ENCODE data around the gene MYH9. TPM values are rescaled to one million over a fixed set of nuclear protein-coding genes. Genes with fewer than 3 reads are reported as not detected.

Gene MYH9
- total RNA-seq, 4 donors from 2014 or later: 284 to 323 (median 294) TPM

GRCh38 chr22:36406721-36407120 is 19.0 kb upstream of the MYH9 start:
- Histone ChIP-seq H3K36me3 (no peaks in the 10 kb centered on the region), H3K4me3 (no peak overlapping the region), H3K27ac (no peak overlapping the region), H3K27me3 (no peaks in the 10 kb centered on the region), H3K9me3 (no peaks in the 10 kb centered on the region), H3K4me1 (peaks cover 13% of the 10 kb centered on the region)
- WGBS: 65% methylated on average over 3 of the region's 6 CpGs
- DNase-seq (ENCODE audit: low spot score in 2 of 2): no peak
- no peak for TF ChIP-seq EP300 (IDR thresholded peaks at IDR 0.05)
- no peak for TF ChIP-seq POLR2AphosphoS5 (IDR thresholded peaks at IDR 0.05)
- no peak for TF ChIP-seq POLR2A (IDR thresholded peaks at IDR 0.05)
- TF ChIP-seq, protein P1, sequence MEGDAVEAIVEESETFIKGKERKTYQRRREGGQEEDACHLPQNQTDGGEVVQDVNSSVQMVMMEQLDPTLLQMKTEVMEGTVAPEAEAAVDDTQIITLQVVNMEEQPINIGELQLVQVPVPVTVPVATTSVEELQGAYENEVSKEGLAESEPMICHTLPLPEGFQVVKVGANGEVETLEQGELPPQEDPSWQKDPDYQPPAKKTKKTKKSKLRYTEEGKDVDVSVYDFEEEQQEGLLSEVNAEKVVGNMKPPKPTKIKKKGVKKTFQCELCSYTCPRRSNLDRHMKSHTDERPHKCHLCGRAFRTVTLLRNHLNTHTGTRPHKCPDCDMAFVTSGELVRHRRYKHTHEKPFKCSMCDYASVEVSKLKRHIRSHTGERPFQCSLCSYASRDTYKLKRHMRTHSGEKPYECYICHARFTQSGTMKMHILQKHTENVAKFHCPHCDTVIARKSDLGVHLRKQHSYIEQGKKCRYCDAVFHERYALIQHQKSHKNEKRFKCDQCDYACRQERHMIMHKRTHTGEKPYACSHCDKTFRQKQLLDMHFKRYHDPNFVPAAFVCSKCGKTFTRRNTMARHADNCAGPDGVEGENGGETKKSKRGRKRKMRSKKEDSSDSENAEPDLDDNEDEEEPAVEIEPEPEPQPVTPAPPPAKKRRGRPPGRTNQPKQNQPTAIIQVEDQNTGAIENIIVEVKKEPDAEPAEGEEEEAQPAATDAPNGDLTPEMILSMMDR (IDR thresholded peaks at IDR 0.05): no peak

GRCh38 chr22:36405671-36406538 is 18.1 kb upstream of the MYH9 start:
- Histone ChIP-seq H3K4me1 (peaks cover 13% of the 10 kb centered on the region), H3K9me3 (no peaks in the 10 kb centered on the region), H3K4me3 (no peak overlapping the region), H3K27me3 (no peaks in the 10 kb centered on the region), H3K36me3 (no peaks in the 10 kb centered on the region), H3K27ac (no peak overlapping the region)
- no peak for DNase-seq (ENCODE audit: low spot score in 2 of 2)
- TF ChIP-seq, protein P1 (IDR thresholded peaks at IDR 0.05): no peak
- TF ChIP-seq EP300 (IDR thresholded peaks at IDR 0.05): no peak
- TF ChIP-seq POLR2AphosphoS5 (IDR thresholded peaks at IDR 0.05): no peak
- no peak for TF ChIP-seq POLR2A (IDR thresholded peaks at IDR 0.05)
- 75% methylated on average over 9 of the region's 9 CpGs for WGBS

GRCh38 chr22:36405221-36405661 is 17.5 kb upstream of the MYH9 start:
- no peak for DNase-seq (ENCODE audit: low spot score in 2 of 2)
- TF ChIP-seq EP300 (IDR thresholded peaks at IDR 0.05) (no peak), POLR2AphosphoS5 (IDR thresholded peaks at IDR 0.05) (no peak), POLR2A (IDR thresholded peaks at IDR 0.05) (no peak)
- TF ChIP-seq, protein P1 (IDR thresholded peaks at IDR 0.05): no peak
- no peak overlapping the region for H3K4me3 ChIP-seq
- no peaks in the 10 kb centered on the region for H3K9me3 ChIP-seq
- H3K27me3 ChIP-seq: no peaks in the 10 kb centered on the region
- H3K36me3 ChIP-seq: no peaks in the 10 kb centered on the region
- H3K4me1 ChIP-seq: peaks cover 7% of the 10 kb centered on the region
- 97% methylated on average over 4 of the region's 6 CpGs for WGBS
- no peak overlapping the region for H3K27ac ChIP-seq

DNA sequence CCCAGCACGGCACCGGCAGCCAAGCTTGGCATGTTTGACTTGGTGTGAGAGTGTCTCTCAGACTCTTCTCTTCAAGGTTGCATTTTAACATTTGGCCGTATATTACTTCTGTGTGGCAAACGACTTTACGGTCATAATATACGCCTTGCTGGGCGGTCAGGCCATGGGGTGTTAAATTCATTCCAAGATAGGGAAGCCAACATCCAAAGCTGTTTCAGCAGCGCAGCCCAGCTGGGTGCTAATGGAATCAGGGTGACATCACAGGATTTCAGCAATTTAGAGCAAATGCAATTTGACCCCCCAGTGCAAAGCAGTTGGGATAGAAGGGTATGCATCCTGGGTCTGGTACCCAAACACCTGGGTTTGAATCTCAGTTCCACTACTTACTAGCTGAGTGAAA is 16.7 kb upstream of the MYH9 start:
- no peak overlapping the region for H3K27ac ChIP-seq

GRCh38 chr22:36399472-36399778 is 11.7 kb upstream of the MYH9 start:
- DNase-seq (ENCODE audit: low spot score in 2 of 2): no peak
- Histone ChIP-seq H3K27ac (no peak overlapping the region), H3K27me3 (no peaks in the 10 kb centered on the region), H3K36me3 (no peaks in the 10 kb centered on the region), H3K4me1 (peaks cover 25% of the 10 kb centered on the region), H3K4me3 (no peak overlapping the region), H3K9me3 (no peaks in the 10 kb centered on the region)
- TF ChIP-seq EP300 (IDR thresholded peaks at IDR 0.05) (no peak), POLR2AphosphoS5 (IDR thresholded peaks at IDR 0.05) (no peak), POLR2A (IDR thresholded peaks at IDR 0.05) (no peak)
- TF ChIP-seq, protein P1 (IDR thresholded peaks at IDR 0.05): no peak
- WGBS: 63% methylated on average over 3 of the region's 3 CpGs

More for the DNA sequence above, 16.7 kb upstream of the MYH9 start:
- WGBS: 90% methylated on average over 7 of the region's 8 CpGs
- no peak for TF ChIP-seq POLR2AphosphoS5 (IDR thresholded peaks at IDR 0.05)
- no peak for TF ChIP-seq POLR2A (IDR thresholded peaks at IDR 0.05)
- TF ChIP-seq, protein P1 (IDR thresholded peaks at IDR 0.05): no peak
- no peak for TF ChIP-seq EP300 (IDR thresholded peaks at IDR 0.05)
- no peaks in the 10 kb centered on the region for H3K36me3 ChIP-seq
- H3K4me1 ChIP-seq: peaks cover under 1% of the 10 kb centered on the region
- DNase-seq (ENCODE audit: low spot score in 2 of 2): no peak
- H3K9me3 ChIP-seq: no peaks in the 10 kb centered on the region
- no peak overlapping the region for H3K4me3 ChIP-seq
- no peaks in the 10 kb centered on the region for H3K27me3 ChIP-seq
